K562 (cell line): ENCODE measurements around the gene PARS2. TPM values are rescaled to one million over a fixed set of nuclear protein-coding genes. Genes with fewer than 3 reads are reported as not detected.

ENCODE experiments used
- ATAC-seq: fragments of 200-7000 bp; cut with Tn5 transposase; 3 replicates; pipeline ENCODE4 v1.9.1; 2020; ENCODE audit warnings: moderate library complexity
- BruUV-seq: library from RNA; stranded (reverse); fragments of 400-500 nt; replicated peaks from 2 replicates; lab custom pipeline; 2021; lab: Mats Ljungman, UMichigan
- CTCF ChIA-PET: fragments of 300-600 bp; formaldehyde crosslinking; extraction: SDS; loops from one replicate; lab custom pipeline; 2021; ENCODE audit warnings: low intra/inter-chr PET ratio; lab: Yijun Ruan, JAX
- POLR2A ChIA-PET: fragments of 300-600, 350-650 bp; sonication (Branson Sonifier 250); formaldehyde crosslinking; extraction: SDS; loops from one replicate; lab custom pipeline; 2021; ENCODE audit warnings: antibody characterized with exemption, inconsistent platforms; lab: Yijun Ruan, JAX
- DNase-seq, 4 experiments: peaks; one replicate each; pipeline versions ENCODE4 v3.0.0 to v3.0.0-alpha.2; 2011 to 2018; ENCODE audit warnings: low spot score in 3 of 4, mixed read lengths in 3 of 4; ENCODE audit errors: extremely low read depth in 1 of 4
- FAIRE-seq: peaks from 2 replicates; lab custom pipeline; 2011; peaks lifted over from hg19 to GRCh38; lab: Jason Lieb, UNC
- H2AFZ ChIP-seq: 2 replicates; pipeline ENCODE4 v1.6.0; 2011; ENCODE audit warnings: low read depth, low read length, control low read depth, inconsistent platforms
- H3K27ac ChIP-seq: fragments of 200-600 bp; 3 replicates; pipeline ENCODE4 v1.8.0; 2011; ENCODE audit warnings: low read depth, mild to moderate bottlenecking, control low read depth, inconsistent platforms, low read length, moderate library complexity, mixed read lengths; ENCODE audit errors: extremely low read depth
- H3K27me3 ChIP-seq, 2 experiments: fragments of 300-600 bp in 1 of 2; 2 replicates in 1 of 2; 3 replicates in 1 of 2; pipeline versions ENCODE4 v1.6.0 to v1.8.0; 2011; ENCODE audit warnings: inconsistent platforms in 2 of 2, low read length in 2 of 2, mild to moderate bottlenecking in 1 of 2, mixed read lengths in 1 of 2, moderate library complexity in 1 of 2; ENCODE audit not compliant: control insufficient read depth in 2 of 2, insufficient read depth in 2 of 2
- H3K36me3 ChIP-seq: fragments of 300-600 bp; 3 replicates; pipeline ENCODE4 v1.8.0; 2011; ENCODE audit warnings: mild to moderate bottlenecking, low read length, inconsistent platforms; ENCODE audit not compliant: control insufficient read depth, insufficient read depth
- H3K4me1 ChIP-seq, 2 experiments: fragments of 200-600 bp in 1 of 2; replicated peaks in 1 of 2; 2 replicates in 1 of 2; 3 replicates in 1 of 2; pipeline versions ENCODE4 v1.5.1 to v1.8.0; 2011; ENCODE audit warnings: inconsistent platforms in 2 of 2, low read length in 2 of 2, mild to moderate bottlenecking in 1 of 2, mixed read lengths in 1 of 2, moderate library complexity in 1 of 2; ENCODE audit not compliant: control insufficient read depth in 2 of 2, insufficient read depth in 2 of 2
- H3K4me2 ChIP-seq: 2 replicates; pipeline ENCODE4 v1.6.1; 2011; ENCODE audit warnings: low read length, control low read depth, inconsistent platforms, mixed read lengths; ENCODE audit not compliant: insufficient read depth
- H3K4me3 ChIP-seq: fragments of 200-600 bp; sonication (generic), shearing (Covaris generic); 2 replicates; pipeline ENCODE4 v1.5.1; 2016; ENCODE audit warnings: control low read depth, inconsistent platforms
- H3K79me2 ChIP-seq: fragments of 200-600 bp; 3 replicates; pipeline ENCODE4 v1.8.0; 2011; ENCODE audit warnings: low read length, inconsistent platforms; ENCODE audit not compliant: control insufficient read depth, insufficient read depth
- H3K9ac ChIP-seq, 2 experiments: 2 replicates each; pipeline versions ENCODE4 v1.6.0 to v1.6.1; 2011; ENCODE audit warnings: low read depth in 2 of 2, low read length in 2 of 2, control low read depth in 1 of 2, inconsistent platforms in 1 of 2, mild to moderate bottlenecking in 1 of 2, mixed read lengths in 1 of 2; ENCODE audit not compliant: insufficient read depth in 1 of 2
- H3K9me1 ChIP-seq: one replicate; pipeline ENCODE4 v1.6.0; 2011; ENCODE audit warnings: inconsistent platforms, mild to moderate bottlenecking, low read length, moderate library complexity; ENCODE audit not compliant: control insufficient read depth, insufficient read depth
- H3K9me3 ChIP-seq: replicated peaks from 2 replicates; pipeline ENCODE4 v1.5.1; 2011; ENCODE audit warnings: low read depth, low read length, inconsistent platforms; ENCODE audit not compliant: control insufficient read depth, insufficient read depth
- H4K20me1 ChIP-seq: replicated peaks from 2 replicates; pipeline ENCODE4 v1.6.1; 2011; ENCODE audit warnings: low read length, inconsistent platforms, mixed read lengths; ENCODE audit not compliant: control insufficient read depth, insufficient read depth
- CBX5 ChIP-seq: IDR thresholded peaks from 2 replicates; pipeline ENCODE4 v1.6.1; 2014; ENCODE audit warnings: low read depth, borderline replicate concordance
- JUNB ChIP-seq: fragments of 450-650 bp; formaldehyde crosslinking; conservative IDR thresholded peaks from 2 replicates; pipeline ENCODE4 v1.4.0; 2020; ENCODE audit warnings: mild to moderate bottlenecking
- KDM5B ChIP-seq: fragments of 200-600 bp; sonication (generic); IDR thresholded peaks from 2 replicates; pipeline ENCODE4 v1.6.1; 2012; ENCODE audit warnings: low read depth, mild to moderate bottlenecking, moderate library complexity, low read length, control low read depth, inconsistent platforms; ENCODE audit not compliant: insufficient replicate concordance
- MTA3 ChIP-seq: fragments of 450-650 bp; formaldehyde crosslinking; IDR thresholded peaks from 2 replicates; pipeline ENCODE4 v1.6.1; 2017; ENCODE audit warnings: mild to moderate bottlenecking, borderline replicate concordance
- SMARCA5 ChIP-seq: fragments of 450-650 bp; IDR thresholded peaks from 2 replicates; pipeline ENCODE4 v1.6.1; 2016
- WGBS: fragments of 100-300 bp; shearing (Covaris generic); methylation state at CpG from one replicate; pipeline ENCODE4 v1.1.6; 2016; ENCODE audit warnings: low coverage, mixed read lengths; ENCODE audit not compliant: insufficient coverage; ENCODE audit errors: missing lambda C conversion rate; 5-methylcytosine and 5-hydroxymethylcytosine counted together
- in situ Hi-C: fragments of 300-500 bp; cut with MboI; formaldehyde crosslinking; loops from 4 replicates; pipeline ENCODE4 v1.15.0; 2018; ENCODE audit warnings: inconsistent platforms, mixed read lengths
- intact Hi-C: fragments of 100-400 bp; cut with micrococcal nuclease; formaldehyde crosslinking; loops from 2 replicates; pipeline ENCODE4 v1.14.2; 2022
- polyA plus RNA-seq, 8 experiments: library from polyadenylated mRNA; depleted of rRNA in 4 of 8; stranded (reverse) in 5 of 8; unstranded in 3 of 8; fragments of >200 nt; fragmentation: Nextera tagmentation in 2 of 8; fragmentation: Illumina TruSeq in 1 of 8; extraction: Ambion mirVana in 2 of 8; extraction: Trizol in 1 of 8; gene quantifications; 2 replicates each; pipeline versions ENCODE4 v1.2.1 to v1.2.3, GENCODE V29; 2011 to 2014; ENCODE audit warnings: inconsistent platforms in 1 of 8, missing spikeins in 1 of 8
- total RNA-seq, 7 experiments: library from RNA; depleted of rRNA in 6 of 7; stranded (reverse); fragments of >200 nt in 6 of 7; fragmentation: Illumina TruSeq in 2 of 7; extraction: Trizol in 2 of 7; gene quantifications; 2 replicates each; pipeline versions ENCODE4 v1.2.1 to v1.2.3, GENCODE V29; 2011 to 2021; ENCODE audit warnings: low replicate concordance in 1 of 7
- TF ChIP-seq, protein P1 (sequence below), 3 experiments: IDR thresholded peaks in 2 of 3; conservative IDR thresholded peaks in 1 of 3; 2 replicates each; pipeline ENCODE4 v1.5.1; 2011 to 2012; ENCODE audit warnings: low read length in 3 of 3, mild to moderate bottlenecking in 3 of 3, control low read depth in 2 of 3, improper control_type of control experiment in 1 of 3, inconsistent platforms in 1 of 3, low read depth in 1 of 3, mixed read lengths in 1 of 3, moderate library complexity in 1 of 3; ENCODE audit not compliant: insufficient read depth in 2 of 3
- TF ChIP-seq, protein P2 (sequence below): IDR thresholded peaks from 2 replicates; pipeline ENCODE4 v1.6.1; 2011; ENCODE audit warnings: borderline replicate concordance, low read depth, mild to moderate bottlenecking, moderate library complexity, low read length; ENCODE audit not compliant: insufficient read depth, poor library complexity, severe bottlenecking

PARS2 gene
- total and polyA plus RNA-seq, 9 of the 15 experiments (the other 6 are each of a cell fraction or from before 2014, with no cell fraction given), result 6.3 to 12.4 (median 7.9) TPM

- TF ChIP-seq MTA3, result no peak
- TF ChIP-seq, protein P1, sequence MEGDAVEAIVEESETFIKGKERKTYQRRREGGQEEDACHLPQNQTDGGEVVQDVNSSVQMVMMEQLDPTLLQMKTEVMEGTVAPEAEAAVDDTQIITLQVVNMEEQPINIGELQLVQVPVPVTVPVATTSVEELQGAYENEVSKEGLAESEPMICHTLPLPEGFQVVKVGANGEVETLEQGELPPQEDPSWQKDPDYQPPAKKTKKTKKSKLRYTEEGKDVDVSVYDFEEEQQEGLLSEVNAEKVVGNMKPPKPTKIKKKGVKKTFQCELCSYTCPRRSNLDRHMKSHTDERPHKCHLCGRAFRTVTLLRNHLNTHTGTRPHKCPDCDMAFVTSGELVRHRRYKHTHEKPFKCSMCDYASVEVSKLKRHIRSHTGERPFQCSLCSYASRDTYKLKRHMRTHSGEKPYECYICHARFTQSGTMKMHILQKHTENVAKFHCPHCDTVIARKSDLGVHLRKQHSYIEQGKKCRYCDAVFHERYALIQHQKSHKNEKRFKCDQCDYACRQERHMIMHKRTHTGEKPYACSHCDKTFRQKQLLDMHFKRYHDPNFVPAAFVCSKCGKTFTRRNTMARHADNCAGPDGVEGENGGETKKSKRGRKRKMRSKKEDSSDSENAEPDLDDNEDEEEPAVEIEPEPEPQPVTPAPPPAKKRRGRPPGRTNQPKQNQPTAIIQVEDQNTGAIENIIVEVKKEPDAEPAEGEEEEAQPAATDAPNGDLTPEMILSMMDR (IDR thresholded peaks at IDR 0.05 in 2 of 3, conservative IDR thresholded peaks at IDR 0.05 in 1 of 3; ENCODE audit: insufficient read depth in 2 of 3, low read depth in 1 of 3, low read length in 3 of 3), result peak; percentile 30 to 44 (median 40); a peak in 4 of 6 replicates
- no peak for TF ChIP-seq SMARCA5
- TF ChIP-seq KDM5B, result no peak
- TF ChIP-seq CBX5, result no peak
- TF ChIP-seq, protein P2, sequence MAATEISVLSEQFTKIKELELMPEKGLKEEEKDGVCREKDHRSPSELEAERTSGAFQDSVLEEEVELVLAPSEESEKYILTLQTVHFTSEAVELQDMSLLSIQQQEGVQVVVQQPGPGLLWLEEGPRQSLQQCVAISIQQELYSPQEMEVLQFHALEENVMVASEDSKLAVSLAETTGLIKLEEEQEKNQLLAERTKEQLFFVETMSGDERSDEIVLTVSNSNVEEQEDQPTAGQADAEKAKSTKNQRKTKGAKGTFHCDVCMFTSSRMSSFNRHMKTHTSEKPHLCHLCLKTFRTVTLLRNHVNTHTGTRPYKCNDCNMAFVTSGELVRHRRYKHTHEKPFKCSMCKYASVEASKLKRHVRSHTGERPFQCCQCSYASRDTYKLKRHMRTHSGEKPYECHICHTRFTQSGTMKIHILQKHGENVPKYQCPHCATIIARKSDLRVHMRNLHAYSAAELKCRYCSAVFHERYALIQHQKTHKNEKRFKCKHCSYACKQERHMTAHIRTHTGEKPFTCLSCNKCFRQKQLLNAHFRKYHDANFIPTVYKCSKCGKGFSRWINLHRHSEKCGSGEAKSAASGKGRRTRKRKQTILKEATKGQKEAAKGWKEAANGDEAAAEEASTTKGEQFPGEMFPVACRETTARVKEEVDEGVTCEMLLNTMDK, result peak; percentile 17
Observed at GRCh38 chr1:54768093-54768492, 3.8 kb upstream of the PARS2 start (continued).

GRCh38 chr1:54767526-54767925 lies 3.2 kb upstream of the PARS2 start:
- intact Hi-C loops, result no loop called here
- FAIRE-seq, result no peak
- no TSS peak for BruUV-seq

More at GRCh38 chr1:54767526-54767925, 3.2 kb upstream of the PARS2 start:
- 3% methylated on average over 6 of the region's 6 CpGs for WGBS
- Histone ChIP-seq H3K27me3 (peaks cover 0 to 6% of the 10 kb centered on the region in 2 experiments; a peak in 2 of 5 replicates), H3K4me1 (peaks cover 0 to 7% of the 10 kb centered on the region in 2 experiments; a peak in 2 of 5 replicates), H3K9me3 (no peaks in the 10 kb centered on the region), H3K79me2 (peaks cover 15% of the 10 kb centered on the region), H3K36me3 (no peaks in the 10 kb centered on the region), H2AFZ (no peak overlapping the region), H3K9ac (no peak overlapping the region), H4K20me1 (no peaks in the 10 kb centered on the region), H3K27ac (no peak overlapping the region), H3K9me1 (no peaks in the 10 kb centered on the region), H3K4me3 (no peak overlapping the region), H3K4me2 (no peak overlapping the region)
- no peak for ATAC-seq
- TF ChIP-seq JUNB, result no peak
- POLR2A ChIA-PET, result interaction anchor here (0.5 kb wide), 1 partner anchor 31 kb away, joined by 3 read pairs; no protein-coding TSS in a partner anchor
- CTCF ChIA-PET, result no interaction called here
- in situ Hi-C loops, result no loop called here
- no peak for DNase-seq
